GM12873 (cell line): ENCODE measurements around the gene OR6C1.

Source experiments
- TF ChIP-seq, protein P1 (sequence below): IDR thresholded peaks from 2 replicates; pipeline ENCODE4 v1.5.1; 2012; ENCODE audit warnings: low read depth, mild to moderate bottlenecking, moderate library complexity, low read length, control low read depth; ENCODE audit not compliant: insufficient read depth; ENCODE audit errors: missing control alignments

Gene OR6C1

DNA sequence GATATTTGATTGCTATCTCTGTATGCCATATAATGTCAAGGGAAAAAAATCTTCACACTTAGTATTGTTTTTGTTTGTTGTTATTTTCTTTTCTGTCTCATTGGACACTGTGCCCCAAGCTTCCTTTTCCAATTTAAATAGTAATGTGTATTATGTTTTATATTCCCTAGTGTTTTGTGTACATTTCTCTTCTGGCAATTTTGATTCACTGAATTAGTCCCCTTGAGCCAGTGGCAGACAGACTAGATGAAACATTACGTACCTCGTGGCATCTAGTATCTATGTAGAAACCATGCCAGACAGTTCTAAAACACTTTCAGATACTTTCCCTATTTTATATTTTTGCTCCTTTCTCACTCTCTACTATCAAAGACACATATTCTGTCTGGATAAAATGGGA, at the start of gene OR6C1:
TSS of gene OR6C1 (plus strand) at position 301 of the 400 bp plus-strand sequence. CDS start 6,257 bp downstream, outside the sequence.
- TF ChIP-seq, protein P1, sequence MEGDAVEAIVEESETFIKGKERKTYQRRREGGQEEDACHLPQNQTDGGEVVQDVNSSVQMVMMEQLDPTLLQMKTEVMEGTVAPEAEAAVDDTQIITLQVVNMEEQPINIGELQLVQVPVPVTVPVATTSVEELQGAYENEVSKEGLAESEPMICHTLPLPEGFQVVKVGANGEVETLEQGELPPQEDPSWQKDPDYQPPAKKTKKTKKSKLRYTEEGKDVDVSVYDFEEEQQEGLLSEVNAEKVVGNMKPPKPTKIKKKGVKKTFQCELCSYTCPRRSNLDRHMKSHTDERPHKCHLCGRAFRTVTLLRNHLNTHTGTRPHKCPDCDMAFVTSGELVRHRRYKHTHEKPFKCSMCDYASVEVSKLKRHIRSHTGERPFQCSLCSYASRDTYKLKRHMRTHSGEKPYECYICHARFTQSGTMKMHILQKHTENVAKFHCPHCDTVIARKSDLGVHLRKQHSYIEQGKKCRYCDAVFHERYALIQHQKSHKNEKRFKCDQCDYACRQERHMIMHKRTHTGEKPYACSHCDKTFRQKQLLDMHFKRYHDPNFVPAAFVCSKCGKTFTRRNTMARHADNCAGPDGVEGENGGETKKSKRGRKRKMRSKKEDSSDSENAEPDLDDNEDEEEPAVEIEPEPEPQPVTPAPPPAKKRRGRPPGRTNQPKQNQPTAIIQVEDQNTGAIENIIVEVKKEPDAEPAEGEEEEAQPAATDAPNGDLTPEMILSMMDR: no peak

DNA sequence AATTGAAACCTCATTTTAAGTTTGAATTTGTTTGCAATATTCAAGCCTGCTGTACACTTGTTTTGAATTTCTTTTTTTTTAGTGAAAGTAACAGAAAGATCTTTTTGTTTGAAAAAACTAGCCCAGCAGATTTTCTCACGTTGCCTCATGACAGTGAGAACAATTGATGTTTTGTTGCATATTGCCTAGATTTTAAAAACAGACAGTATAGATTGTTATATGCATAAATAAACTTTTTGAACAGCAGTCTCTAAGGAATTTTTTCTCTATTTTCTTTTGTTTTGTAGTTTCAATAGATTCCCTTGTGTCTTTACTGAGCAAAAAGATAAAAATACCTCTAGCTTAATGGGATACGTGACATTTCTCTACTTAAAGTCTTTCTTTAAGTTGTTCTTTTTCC, 33.2 kb upstream of the OR6C1 start:
- TF ChIP-seq, protein P1: no peak

- TF ChIP-seq, protein P1: no peak
These were observed 24.1 kb upstream of the OR6C1 start for GRCh38 chr12:55289999-55290398.

- TF ChIP-seq, protein P1: no peak
These were observed 17.7 kb upstream of the OR6C1 start, which contains the start of gene OR6C6 for GRCh38 chr12:55296469-55296868. Gene OR6C6 (minus strand): TSS chr12:55296569. CDS start chr12:55295232, 1,337 bp downstream.

DNA sequence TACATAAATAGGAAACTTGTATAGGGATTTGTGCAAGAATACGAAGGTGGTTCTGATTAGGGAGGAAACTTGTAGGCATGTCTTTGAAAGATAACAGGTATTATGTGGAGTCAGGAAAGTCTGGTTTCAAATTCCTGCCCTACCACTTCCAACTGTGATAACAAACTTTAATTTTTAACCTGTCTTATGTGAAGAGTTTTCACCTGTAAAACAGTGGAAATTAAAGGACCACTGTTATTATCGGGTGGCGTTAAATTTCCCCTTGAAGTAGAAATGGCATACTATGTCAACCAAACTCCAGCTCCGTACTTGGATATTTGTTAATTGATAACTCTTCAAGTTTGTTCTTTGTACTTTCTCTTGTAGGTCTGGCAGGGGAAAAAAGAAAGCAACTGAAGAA, 6.1 kb downstream of the OR6C1 start:
- TF ChIP-seq, protein P1: no peak

DNA sequence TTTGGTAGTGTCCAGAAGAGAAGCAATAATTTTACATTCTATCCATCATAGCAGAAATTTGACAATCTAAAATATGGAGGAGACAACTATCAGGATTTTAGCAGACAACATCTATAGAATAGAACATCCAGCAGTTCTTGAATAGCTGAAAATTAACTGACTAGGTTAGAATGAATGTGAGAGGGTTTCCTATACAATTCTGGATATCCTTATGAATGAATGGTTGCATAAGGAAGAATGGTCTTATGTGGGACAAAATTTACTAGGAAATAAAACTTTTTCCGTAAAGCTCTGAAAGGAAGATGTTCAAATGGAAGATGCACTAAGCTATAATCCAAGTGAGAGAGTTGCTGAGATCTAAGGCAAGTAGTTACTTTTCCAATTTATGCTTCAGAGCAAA, 16.3 kb downstream of the OR6C1 start, which contains the start of gene OR6C3:
TSS of gene OR6C3 (plus strand) at position 301 of the 400 bp plus-strand sequence. CDS start 955 bp downstream, outside the sequence.
- TF ChIP-seq, protein P1: no peak

GRCh38 chr12:55336002-55336401, 21.9 kb downstream of the OR6C1 start:
- TF ChIP-seq, protein P1: no peak
